Measurements from ENCODE around the gene CFAP54.

DNA sequence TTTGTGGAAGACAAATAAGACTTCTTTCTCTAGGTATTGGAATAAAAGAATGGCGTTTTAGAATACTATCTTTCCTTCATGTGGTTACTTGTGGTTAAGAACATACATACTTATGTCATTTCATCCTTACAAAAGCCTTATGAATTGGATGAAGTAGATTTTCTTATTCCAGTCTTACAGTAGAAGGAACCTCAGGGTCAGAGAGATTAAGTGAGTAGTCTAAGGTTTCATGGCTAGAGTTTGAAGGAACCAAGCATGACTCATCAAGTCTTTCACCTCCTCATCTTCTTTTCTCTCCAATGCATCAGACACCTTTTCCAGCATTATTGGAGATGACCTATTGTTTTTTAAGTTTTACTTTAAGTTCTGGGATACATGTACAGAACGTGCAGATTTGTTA lies 324.8 kb downstream of the CFAP54 start:
- peak; percentile 15 for TF ChIP-seq JUN (IDR thresholded peaks at IDR 0.05; ENCODE audit: borderline replicate concordance, insufficient read depth, insufficient read length, low read depth)
- TF ChIP-seq EZH2 (IDR thresholded peaks at IDR 0.05; ENCODE audit: borderline replicate concordance, low read depth, low read length, severe bottlenecking): no peak
- TF ChIP-seq POLR2AphosphoS5 (IDR thresholded peaks at IDR 0.05; ENCODE audit: insufficient read depth, low read depth, low read length): no peak
- TF ChIP-seq, protein P1, sequence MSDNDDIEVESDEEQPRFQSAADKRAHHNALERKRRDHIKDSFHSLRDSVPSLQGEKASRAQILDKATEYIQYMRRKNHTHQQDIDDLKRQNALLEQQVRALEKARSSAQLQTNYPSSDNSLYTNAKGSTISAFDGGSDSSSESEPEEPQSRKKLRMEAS (IDR thresholded peaks at IDR 0.05; ENCODE audit: insufficient read depth, insufficient read length): no peak
- TF ChIP-seq, protein P2, sequence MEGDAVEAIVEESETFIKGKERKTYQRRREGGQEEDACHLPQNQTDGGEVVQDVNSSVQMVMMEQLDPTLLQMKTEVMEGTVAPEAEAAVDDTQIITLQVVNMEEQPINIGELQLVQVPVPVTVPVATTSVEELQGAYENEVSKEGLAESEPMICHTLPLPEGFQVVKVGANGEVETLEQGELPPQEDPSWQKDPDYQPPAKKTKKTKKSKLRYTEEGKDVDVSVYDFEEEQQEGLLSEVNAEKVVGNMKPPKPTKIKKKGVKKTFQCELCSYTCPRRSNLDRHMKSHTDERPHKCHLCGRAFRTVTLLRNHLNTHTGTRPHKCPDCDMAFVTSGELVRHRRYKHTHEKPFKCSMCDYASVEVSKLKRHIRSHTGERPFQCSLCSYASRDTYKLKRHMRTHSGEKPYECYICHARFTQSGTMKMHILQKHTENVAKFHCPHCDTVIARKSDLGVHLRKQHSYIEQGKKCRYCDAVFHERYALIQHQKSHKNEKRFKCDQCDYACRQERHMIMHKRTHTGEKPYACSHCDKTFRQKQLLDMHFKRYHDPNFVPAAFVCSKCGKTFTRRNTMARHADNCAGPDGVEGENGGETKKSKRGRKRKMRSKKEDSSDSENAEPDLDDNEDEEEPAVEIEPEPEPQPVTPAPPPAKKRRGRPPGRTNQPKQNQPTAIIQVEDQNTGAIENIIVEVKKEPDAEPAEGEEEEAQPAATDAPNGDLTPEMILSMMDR (IDR thresholded peaks at IDR 0.05; ENCODE audit: extremely low read depth in 1 of 2, insufficient read depth in 1 of 2, low read depth in 1 of 2, low read length in 2 of 2): no peak
- TF ChIP-seq GATA2 (IDR thresholded peaks at IDR 0.05; ENCODE audit: insufficient read depth, insufficient read length, low read depth, low read length): no peak

Data from endothelial cell of umbilical vein (primary cell).